Loucy (cell line): ENCODE data around the gene SH3PXD2A.

ENCODE experiments used
- CTCF ChIP-seq: fragments of 200-600 bp; sonication (generic); conservative IDR thresholded peaks from 2 replicates; pipeline ENCODE4 v1.5.1; 2014; ENCODE audit warnings: mild to moderate bottlenecking, antibody characterized with exemption, low read length
- EZH2phosphoT487 ChIP-seq: fragments of 200-600 bp; IDR thresholded peaks from 2 replicates; pipeline ENCODE4 v1.6.1; 2018; ENCODE audit warnings: antibody characterized with exemption, mild to moderate bottlenecking, moderate library complexity, borderline replicate concordance

- TF ChIP-seq CTCF (no peak), EZH2phosphoT487 (no peak)
Measured at GRCh38 chr10:103770139-103770538, 85.2 kb downstream of the SH3PXD2A start.
